Pancreas (tissue), 10 donors: Measurements from ENCODE around the gene RARRES1. TPM values are rescaled to one million over a fixed set of nuclear protein-coding genes. Genes with fewer than 3 reads are reported as not detected.

ENCODE experiments used
- ATAC-seq, 4 donors: fragments of 200-7000 bp; cut with Tn5 transposase; one replicate each; pipeline versions ENCODE4 v1.8.0 to v1.9.1; 2020; ENCODE audit warnings: mild to moderate bottlenecking in 4 of 4, moderate library complexity in 4 of 4
- DNase-seq, 6 donors: peaks; one replicate each; pipeline ENCODE4 v3.0.0-alpha.2; 2020
- FAIRE-seq: peaks from 2 replicates; lab custom pipeline; 2012; peaks lifted over from hg19 to GRCh38; lab: Jason Lieb, UNC
- H3K27ac ChIP-seq, 4 donors: fragments of 200-600 bp; sonication (generic); 1 replicate in 3 of 4; 2 replicates in 1 of 4; pipeline versions ENCODE4 v1.5.0 to v1.8.0; 2020
- H3K27me3 ChIP-seq, 4 donors: fragments of 200-600 bp; one replicate each; pipeline ENCODE4 v1.8.0; 2021
- H3K36me3 ChIP-seq, 3 donors: fragments of 200-600 bp; sonication (generic) in 1 of 3; one replicate each; pipeline versions ENCODE4 v1.5.0 to v1.8.0; 2020 to 2021
- H3K4me1 ChIP-seq, 3 donors: fragments of 200-600 bp; one replicate each; pipeline ENCODE4 v1.8.0; 2021
- H3K4me3 ChIP-seq, 4 donors: fragments of 200-600 bp; sonication (generic) in 2 of 4; one replicate each; pipeline versions ENCODE4 v1.5.0 to v1.8.0; 2020 to 2021
- H3K9me3 ChIP-seq, 4 donors: fragments of 200-600 bp; one replicate each; pipeline ENCODE4 v1.8.0; 2021
- WGBS, 2 donors: extraction: QIAGEN DNeasy Blood & Tissue Kit; methylation state at CpG; one replicate each; pipeline ENCODE4 v1.1.7; 2013; 5-methylcytosine and 5-hydroxymethylcytosine counted together
- intact Hi-C, 3 donors: fragments of 100-400 bp; cut with DNase I; formaldehyde crosslinking; loops; one replicate each; pipeline versions ENCODE4 v1.11.1 to v1.14.2; 2022
- polyA plus RNA-seq, 2 donors: library from polyadenylated mRNA; stranded (reverse); fragments of 200-250 nt; gene quantifications; one replicate each; pipeline ENCODE4 v1.2.3, GENCODE V29; 2013
- total RNA-seq, 6 donors: library from RNA; stranded (reverse); fragmentation: NEBNext Ultra II Directional in 4 of 6; extraction: Animal tissue kit (Norgen Biotek cat#: 25700) in 4 of 6; gene quantifications; one replicate each; pipeline versions ENCODE4 v1.2.1 to v1.2.4, GENCODE V29; 2021 to 2023
- TF ChIP-seq, protein P1 (sequence below), 4 donors: fragments of 200-600 bp; sonication (generic) in 3 of 4; IDR thresholded peaks; one replicate each; pipeline versions ENCODE4 v1.5.0 to v1.8.0; 2021; ENCODE audit warnings: antibody characterized with exemption in 4 of 4
- donor health status: healthy with polysubstance abuse.
- donor health status: DM: no; HTN: no; CAD: no; lungs with moderate emphysema.
- donor health status: DM: no; HTN: no; CAD: no.
- donor health status: control.
- donor health status: control.
- donor health status: Bipolar disorder and iron deficiency.
- donor health status: DM: yes; HTN: yes; CAD: no.
- donor health status: DM: no; HTN: no; CAD: no.
- donor health status: DM: no; HTN: no; CAD: no.
- donor health status: DM: yes; HTN: yes; CAD: no.

The RARRES1 gene
- total and polyA plus RNA-seq, 8 donors = 0.79 to 48.3 (median 3.9) TPM

DNA sequence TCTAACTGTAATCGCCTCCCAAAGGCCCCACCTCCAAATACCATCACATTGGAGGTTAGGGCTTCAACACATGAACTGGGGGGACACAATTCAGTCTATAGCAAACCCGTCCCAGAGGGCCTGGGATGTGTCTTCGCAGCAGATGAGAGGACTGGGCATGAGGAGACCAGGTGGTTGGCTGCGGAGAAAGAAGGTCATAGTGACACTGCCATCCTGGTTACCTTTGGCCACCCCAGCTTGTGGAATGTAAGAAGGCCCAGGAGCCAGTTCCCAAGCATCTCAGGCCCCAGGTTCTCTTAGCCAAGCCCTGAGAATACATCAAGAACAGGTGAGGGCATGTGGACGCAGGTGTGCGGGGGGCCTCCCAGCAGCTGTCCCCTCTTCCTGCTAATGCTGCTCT is 6.4 kb upstream of the RARRES1 start:
- intact Hi-C loops = loop anchor here in 1 of 3 donors (10.0 kb wide), 1 partner anchor 46 kb away; no protein-coding TSS in a partner anchor
- Histone ChIP-seq H3K36me3 (no peaks in the 10 kb centered on the region), H3K27ac (no peak overlapping the region), H3K4me3 (no peak overlapping the region), H3K9me3 (no peaks in the 10 kb centered on the region), H3K4me1 (no peaks in the 10 kb centered on the region), H3K27me3 (no peaks in the 10 kb centered on the region)
- no peak for ATAC-seq
- no peak for DNase-seq
- no peak for FAIRE-seq
- WGBS, 2 donors = 93 to 95% methylated on average over 6 of the region's 6 CpGs
- TF ChIP-seq, protein P1, sequence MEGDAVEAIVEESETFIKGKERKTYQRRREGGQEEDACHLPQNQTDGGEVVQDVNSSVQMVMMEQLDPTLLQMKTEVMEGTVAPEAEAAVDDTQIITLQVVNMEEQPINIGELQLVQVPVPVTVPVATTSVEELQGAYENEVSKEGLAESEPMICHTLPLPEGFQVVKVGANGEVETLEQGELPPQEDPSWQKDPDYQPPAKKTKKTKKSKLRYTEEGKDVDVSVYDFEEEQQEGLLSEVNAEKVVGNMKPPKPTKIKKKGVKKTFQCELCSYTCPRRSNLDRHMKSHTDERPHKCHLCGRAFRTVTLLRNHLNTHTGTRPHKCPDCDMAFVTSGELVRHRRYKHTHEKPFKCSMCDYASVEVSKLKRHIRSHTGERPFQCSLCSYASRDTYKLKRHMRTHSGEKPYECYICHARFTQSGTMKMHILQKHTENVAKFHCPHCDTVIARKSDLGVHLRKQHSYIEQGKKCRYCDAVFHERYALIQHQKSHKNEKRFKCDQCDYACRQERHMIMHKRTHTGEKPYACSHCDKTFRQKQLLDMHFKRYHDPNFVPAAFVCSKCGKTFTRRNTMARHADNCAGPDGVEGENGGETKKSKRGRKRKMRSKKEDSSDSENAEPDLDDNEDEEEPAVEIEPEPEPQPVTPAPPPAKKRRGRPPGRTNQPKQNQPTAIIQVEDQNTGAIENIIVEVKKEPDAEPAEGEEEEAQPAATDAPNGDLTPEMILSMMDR (IDR thresholded peaks at IDR 0.05) = no peak

- Histone ChIP-seq H3K9me3 (no peaks in the 10 kb centered on the region), H3K4me3 (no peak overlapping the region), H3K4me1 (no peaks in the 10 kb centered on the region), H3K27ac (no peak overlapping the region), H3K36me3 (no peaks in the 10 kb centered on the region), H3K27me3 (no peaks in the 10 kb centered on the region)
- TF ChIP-seq, protein P1 (IDR thresholded peaks at IDR 0.05) = no peak
- intact Hi-C loops = loop anchor here in 1 of 3 donors (10.0 kb wide), 1 partner anchor 47 kb away; no protein-coding TSS in a partner anchor
- ATAC-seq (no peak), DNase-seq (no peak), FAIRE-seq (no peak)
- 89% methylated on average over 9 of the region's 9 CpGs for WGBS, 2 donors
Observed at GRCh38 chr3:158737976-158738615, 5.8 kb upstream of the RARRES1 start.

DNA sequence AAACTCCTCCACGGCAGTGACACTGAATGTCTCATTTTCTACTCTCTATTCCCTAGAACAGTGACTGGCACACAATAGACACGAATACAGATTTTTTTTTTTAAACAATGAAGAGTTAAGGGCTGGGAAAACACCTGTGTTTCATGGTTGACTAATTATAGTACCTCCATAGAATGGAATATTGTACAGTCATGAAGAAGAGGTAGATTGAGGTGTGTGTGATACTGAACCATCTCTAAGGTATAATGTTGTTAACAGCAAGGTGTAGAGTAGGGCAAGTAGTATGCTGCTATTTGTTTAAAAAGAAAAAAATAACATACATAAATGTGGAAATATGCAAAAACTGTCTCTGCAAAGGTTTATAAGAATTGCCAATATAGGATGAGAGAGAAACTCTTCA is 5.2 kb upstream of the RARRES1 start:
- intact Hi-C loops = loop anchor here in 1 of 3 donors (10.0 kb wide), 1 partner anchor 47 kb away; no protein-coding TSS in a partner anchor
- Histone ChIP-seq H3K36me3 (no peaks in the 10 kb centered on the region), H3K4me1 (no peaks in the 10 kb centered on the region), H3K4me3 (no peak overlapping the region), H3K9me3 (no peaks in the 10 kb centered on the region), H3K27me3 (no peaks in the 10 kb centered on the region), H3K27ac (no peak overlapping the region)
- ATAC-seq (no peak), FAIRE-seq (no peak), DNase-seq (no peak)
- TF ChIP-seq, protein P1 (IDR thresholded peaks at IDR 0.05) = no peak
- 88 to 94% methylated on average over 2 of the region's 2 CpGs for WGBS, 2 donors

DNA sequence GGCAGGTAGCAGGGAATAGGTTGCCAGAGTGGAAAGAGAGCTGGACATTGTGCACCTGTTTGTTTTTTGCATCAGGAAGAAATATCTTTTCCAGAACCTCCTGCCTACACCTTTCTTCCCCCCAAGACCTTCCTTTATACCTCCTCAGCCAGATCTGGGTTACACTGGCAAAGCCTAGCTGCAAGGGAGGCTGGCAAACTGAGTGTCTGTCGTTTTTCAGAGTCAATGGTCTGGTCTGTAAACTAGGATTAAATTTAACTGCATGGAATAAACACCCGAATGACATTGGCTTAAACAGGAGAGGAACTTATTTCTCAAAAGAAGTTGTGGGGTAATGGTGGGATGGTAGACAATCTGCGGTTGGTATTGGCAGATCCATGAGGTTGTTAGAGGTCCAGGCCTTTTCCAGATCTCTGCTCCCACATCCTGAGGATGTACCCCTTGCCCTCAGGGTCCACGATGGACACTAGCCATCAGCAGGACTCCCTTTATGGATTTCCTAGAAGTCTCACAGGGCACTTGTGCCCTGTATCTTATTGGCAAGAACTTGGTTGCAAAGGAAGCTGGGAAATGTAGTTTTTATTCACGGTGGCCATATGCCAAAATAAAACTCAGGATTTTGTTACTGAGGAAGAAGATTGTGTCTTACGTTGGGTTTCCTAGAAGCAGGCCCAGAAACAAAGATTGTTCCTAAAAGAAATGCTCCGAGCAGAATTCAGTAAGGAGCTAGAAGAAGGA is 3.2 kb upstream of the RARRES1 start:
- Histone ChIP-seq H3K4me3 (no peak overlapping the region), H3K4me1 (peaks cover 0 to 6% (median 3%) of the 10 kb centered on the region in 3 donors), H3K9me3 (no peaks in the 10 kb centered on the region), H3K27me3 (no peaks in the 10 kb centered on the region), H3K27ac (no peak overlapping the region), H3K36me3 (no peaks in the 10 kb centered on the region)
- 79 to 90% methylated on average over 7 of the region's 7 CpGs for WGBS, 2 donors
- FAIRE-seq (no peak), DNase-seq (no peak), ATAC-seq (no peak)
- TF ChIP-seq, protein P1 (IDR thresholded peaks at IDR 0.05) = no peak
- intact Hi-C loops = loop anchor here in 1 of 3 donors (10.0 kb wide), 1 partner anchor 49 kb away; no protein-coding TSS in a partner anchor
